DND-41 (cell line): ENCODE measurements around the gene ARHGAP26.

Source experiments
- EZH2 ChIP-seq: IDR thresholded peaks from 3 replicates; pipeline ENCODE4 v1.6.1; 2012; ENCODE audit warnings: borderline replicate concordance, low read depth, mild to moderate bottlenecking, moderate library complexity, low read length, inconsistent platforms; ENCODE audit not compliant: severe bottlenecking
- TF ChIP-seq, protein P1 (sequence below): IDR thresholded peaks from 2 replicates; pipeline ENCODE4 v1.5.1; 2012; ENCODE audit warnings: borderline replicate concordance, low read length, moderate library complexity, mild to moderate bottlenecking; ENCODE audit not compliant: poor library complexity, severe bottlenecking; ENCODE audit errors: extremely low read depth

DNA sequence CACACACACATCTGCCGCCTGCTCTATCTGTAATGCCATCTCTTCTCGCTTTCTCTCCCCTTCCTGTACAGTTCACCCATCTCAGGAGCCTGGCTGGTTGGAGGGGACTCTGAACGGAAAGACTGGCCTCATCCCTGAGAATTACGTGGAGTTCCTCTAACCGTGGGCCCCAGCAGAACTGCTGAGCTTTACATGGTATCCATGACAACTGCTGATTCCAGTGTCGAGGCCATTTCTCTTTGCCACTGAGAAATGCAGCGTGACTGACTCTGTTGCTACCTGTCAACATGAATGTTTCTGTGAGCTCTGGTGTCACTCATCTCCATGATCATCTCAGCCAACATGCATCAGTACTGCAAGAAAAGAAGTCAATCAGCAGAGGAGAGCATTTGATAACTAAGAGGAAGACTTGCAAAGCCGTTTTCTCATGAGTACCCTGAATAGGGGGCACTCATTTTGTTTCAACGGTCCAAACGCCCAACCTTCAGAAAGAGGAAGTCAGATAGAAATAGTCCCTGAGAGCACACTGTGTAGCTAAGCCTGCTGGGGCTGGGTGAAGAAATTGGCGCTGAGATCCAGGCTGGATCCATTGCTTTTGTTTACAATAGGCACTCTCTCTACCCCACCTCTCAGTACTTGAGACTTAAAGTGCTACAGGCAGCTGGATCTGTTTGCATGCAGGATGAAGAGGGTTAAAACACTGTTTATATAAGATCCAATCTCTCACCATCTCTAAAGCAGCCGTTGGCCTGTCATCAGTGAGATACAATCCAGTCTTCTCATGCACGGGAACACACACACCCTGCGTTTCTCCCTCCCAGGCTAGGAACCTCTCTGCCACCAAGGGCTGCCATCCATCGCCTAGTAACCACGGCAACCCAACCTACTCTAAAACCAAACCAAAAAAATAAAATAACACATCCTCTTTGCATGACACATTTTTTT, 452.4 kb downstream of the ARHGAP26 start:
- TF ChIP-seq, protein P1, sequence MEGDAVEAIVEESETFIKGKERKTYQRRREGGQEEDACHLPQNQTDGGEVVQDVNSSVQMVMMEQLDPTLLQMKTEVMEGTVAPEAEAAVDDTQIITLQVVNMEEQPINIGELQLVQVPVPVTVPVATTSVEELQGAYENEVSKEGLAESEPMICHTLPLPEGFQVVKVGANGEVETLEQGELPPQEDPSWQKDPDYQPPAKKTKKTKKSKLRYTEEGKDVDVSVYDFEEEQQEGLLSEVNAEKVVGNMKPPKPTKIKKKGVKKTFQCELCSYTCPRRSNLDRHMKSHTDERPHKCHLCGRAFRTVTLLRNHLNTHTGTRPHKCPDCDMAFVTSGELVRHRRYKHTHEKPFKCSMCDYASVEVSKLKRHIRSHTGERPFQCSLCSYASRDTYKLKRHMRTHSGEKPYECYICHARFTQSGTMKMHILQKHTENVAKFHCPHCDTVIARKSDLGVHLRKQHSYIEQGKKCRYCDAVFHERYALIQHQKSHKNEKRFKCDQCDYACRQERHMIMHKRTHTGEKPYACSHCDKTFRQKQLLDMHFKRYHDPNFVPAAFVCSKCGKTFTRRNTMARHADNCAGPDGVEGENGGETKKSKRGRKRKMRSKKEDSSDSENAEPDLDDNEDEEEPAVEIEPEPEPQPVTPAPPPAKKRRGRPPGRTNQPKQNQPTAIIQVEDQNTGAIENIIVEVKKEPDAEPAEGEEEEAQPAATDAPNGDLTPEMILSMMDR = no peak
- TF ChIP-seq EZH2 = no peak
